H1 (cell line): ENCODE data around the gene SP4. TPM values are rescaled to one million over a fixed set of nuclear protein-coding genes. Genes with fewer than 3 reads are reported as not detected.

Experiments used
- CHD7 ChIP-seq: fragments of 300-600 bp; sonication (generic); IDR thresholded peaks from 2 replicates; pipeline ENCODE4 v1.7.1; 2012; ENCODE audit warnings: low read length, moderate library complexity, mild to moderate bottlenecking, inconsistent platforms; ENCODE audit not compliant: insufficient replicate concordance
- CREB1 ChIP-seq: IDR thresholded peaks from 2 replicates; pipeline ENCODE4 v1.6.1; 2012; ENCODE audit warnings: inconsistent platforms
- SIN3A ChIP-seq, 2 experiments: IDR thresholded peaks in 1 of 2; conservative IDR thresholded peaks in 1 of 2; 2 replicates each; pipeline ENCODE4 v1.6.1; 2011 to 2012; ENCODE audit warnings: low read length in 2 of 2, improper control_type of control experiment in 1 of 2, low read depth in 1 of 2, mild to moderate bottlenecking in 1 of 2
- SIX5 ChIP-seq: IDR thresholded peaks from 2 replicates; pipeline ENCODE4 v1.6.1; 2011; ENCODE audit warnings: mild to moderate bottlenecking, low read depth, low read length
- polyA plus RNA-seq, 7 experiments: library from polyadenylated mRNA; depleted of rRNA in 3 of 7; stranded (reverse) in 5 of 7; unstranded in 2 of 7; fragments of >200 nt in 5 of 7; fragments of 200-250 nt in 2 of 7; gene quantifications; 1 replicate in 5 of 7; 2 replicates in 1 of 7; 4 replicates in 1 of 7; pipeline versions ENCODE4 v1.2.1 to v1.2.3, GENCODE V29; 2011 to 2013; ENCODE audit warnings: missing spikeins in 2 of 7, mixed read lengths in 2 of 7
- total RNA-seq: library from RNA; stranded (reverse); fragmentation: NEBNext Ultra II Directional; extraction: Animal tissue kit (Norgen Biotek cat#: 25700); gene quantifications from 2 replicates; pipeline ENCODE4 v1.2.1, GENCODE V29; 2021

Gene SP4
- total and polyA plus RNA-seq, 2 of the 8 experiments (the other 6 are each of a cell fraction or from before 2014, with no cell fraction given), result 10.0 to 24.0 TPM

DNA sequence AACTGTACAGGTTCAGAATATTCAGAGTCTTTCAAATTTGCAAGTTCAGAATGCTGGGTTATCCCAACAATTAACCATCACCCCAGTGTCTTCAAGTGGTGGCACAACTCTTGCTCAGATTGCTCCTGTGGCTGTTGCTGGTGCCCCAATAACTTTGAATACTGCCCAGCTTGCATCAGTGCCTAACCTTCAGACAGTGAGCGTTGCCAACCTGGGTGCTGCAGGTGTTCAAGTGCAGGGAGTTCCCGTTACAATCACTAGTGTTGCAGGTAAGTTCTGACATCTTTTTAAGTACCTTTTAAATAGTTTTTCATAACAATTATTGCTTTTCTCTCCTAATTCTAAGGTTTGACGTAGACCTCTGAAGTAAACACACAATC lies 2.7 kb downstream of the SP4 start (continued):
- TF ChIP-seq CHD7, result no peak
- no peak for TF ChIP-seq SIX5
- no peak for TF ChIP-seq SIN3A (conservative IDR thresholded peaks at IDR 0.05 in 1 of 2, IDR thresholded peaks at IDR 0.05 in 1 of 2; ENCODE audit: low read depth in 1 of 2, low read length in 2 of 2)
- TF ChIP-seq CREB1, result no peak
